Fibroblast of peridontal ligament (primary cell): ENCODE measurements around the gene IL3RA.
"Not testable (repeated sequence)": the region's sequence is repeated elsewhere in the genome, so short reads cannot be mapped to it uniquely, and the experiment has no call there.

ENCODE experiments used
- DNase-seq: peaks from one replicate; pipeline ENCODE4 v3.0.0-alpha.2; 2010; ENCODE audit errors: extremely low read depth

Gene IL3RA

GRCh38 chrX:1330605-1331004 is 6.0 kb upstream of the IL3RA start:
- no peak for DNase-seq

- not testable (repeated sequence) for DNase-seq
These were observed 4.2 kb upstream of the IL3RA start for GRCh38 chrX:1332433-1332832.

GRCh38 chrX:1334854-1335253 is 1.7 kb upstream of the IL3RA start:
- DNase-seq: no peak

DNA sequence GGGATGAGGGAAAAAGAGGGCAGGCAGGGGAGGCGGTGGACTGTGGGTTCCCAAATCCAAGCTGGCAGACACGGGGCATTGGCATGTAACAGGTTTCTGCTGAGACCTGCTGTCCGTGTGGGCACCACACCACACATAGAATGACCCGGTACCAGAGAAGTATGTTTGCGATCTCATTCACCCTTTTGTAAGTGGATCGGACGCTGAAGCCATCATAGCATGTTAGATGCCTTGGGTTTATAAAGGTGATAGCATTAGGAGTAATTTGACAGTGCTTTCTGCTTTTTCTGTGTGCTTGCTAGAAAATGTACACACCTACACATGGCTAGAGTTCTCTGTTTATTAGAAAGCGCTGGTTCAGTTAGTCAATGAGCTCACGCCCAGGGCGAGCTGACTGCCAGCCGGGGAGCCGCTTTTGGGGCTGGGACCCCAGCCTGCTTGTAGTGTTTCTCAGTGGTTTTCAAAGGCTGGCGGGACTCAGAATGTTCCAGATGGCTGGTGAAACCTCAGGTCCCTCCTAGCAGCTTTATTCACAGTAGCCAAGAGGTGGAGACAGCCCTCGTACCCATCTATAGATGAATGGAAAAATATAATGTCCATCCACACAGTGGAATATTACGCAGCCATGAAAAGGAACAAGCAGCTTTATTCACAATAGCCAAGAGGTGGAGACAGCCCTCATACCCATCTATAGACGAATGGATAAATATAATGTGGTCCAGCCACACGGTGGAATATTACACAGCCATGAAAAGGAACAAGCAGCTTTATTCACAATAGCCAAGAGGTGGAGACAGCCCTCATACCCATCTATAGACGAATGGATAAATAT is 579 bp downstream of the IL3RA start:
- DNase-seq: no peak

- DNase-seq: no peak
These were observed 5.1 kb downstream of the IL3RA start for GRCh38 chrX:1341545-1342184.

GRCh38 chrX:1349606-1350005 is 13.0 kb downstream of the IL3RA start:
- DNase-seq: not testable (repeated sequence)

DNA sequence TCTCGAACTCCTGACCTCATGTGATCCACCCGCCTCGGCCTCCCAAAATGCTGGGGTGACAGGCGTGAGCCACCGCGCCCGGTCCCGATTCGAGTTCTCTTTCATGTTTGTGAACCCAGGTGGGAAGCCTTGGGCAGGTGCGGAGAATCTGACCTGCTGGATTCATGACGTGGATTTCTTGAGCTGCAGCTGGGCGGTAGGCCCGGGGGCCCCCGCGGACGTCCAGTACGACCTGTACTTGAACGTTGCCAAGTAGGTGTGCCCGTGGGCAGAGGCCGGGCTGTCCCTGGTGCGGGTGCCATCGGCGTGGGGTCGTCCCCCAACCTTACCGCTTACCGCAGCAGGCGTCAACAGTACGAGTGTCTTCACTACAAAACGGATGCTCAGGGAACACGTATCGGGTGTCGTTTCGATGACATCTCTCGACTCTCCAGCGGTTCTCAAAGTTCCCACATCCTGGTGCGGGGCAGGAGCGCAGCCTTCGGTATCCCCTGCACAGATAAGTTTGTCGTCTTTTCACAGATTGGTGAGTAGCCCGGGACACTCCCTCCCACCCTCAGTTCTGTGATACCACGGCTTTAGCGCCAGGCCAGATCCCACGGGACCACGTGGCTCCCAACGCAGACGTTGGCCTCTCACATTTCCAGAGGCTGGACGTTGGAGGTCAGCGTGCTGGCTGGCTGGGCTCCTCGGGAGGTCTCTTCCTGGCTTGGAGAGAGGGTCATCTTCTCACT is 15.6 kb downstream of the IL3RA start:
- DNase-seq: no peak

GRCh38 chrX:1354036-1355019 is 17.7 kb downstream of the IL3RA start:
- DNase-seq: no peak

DNA sequence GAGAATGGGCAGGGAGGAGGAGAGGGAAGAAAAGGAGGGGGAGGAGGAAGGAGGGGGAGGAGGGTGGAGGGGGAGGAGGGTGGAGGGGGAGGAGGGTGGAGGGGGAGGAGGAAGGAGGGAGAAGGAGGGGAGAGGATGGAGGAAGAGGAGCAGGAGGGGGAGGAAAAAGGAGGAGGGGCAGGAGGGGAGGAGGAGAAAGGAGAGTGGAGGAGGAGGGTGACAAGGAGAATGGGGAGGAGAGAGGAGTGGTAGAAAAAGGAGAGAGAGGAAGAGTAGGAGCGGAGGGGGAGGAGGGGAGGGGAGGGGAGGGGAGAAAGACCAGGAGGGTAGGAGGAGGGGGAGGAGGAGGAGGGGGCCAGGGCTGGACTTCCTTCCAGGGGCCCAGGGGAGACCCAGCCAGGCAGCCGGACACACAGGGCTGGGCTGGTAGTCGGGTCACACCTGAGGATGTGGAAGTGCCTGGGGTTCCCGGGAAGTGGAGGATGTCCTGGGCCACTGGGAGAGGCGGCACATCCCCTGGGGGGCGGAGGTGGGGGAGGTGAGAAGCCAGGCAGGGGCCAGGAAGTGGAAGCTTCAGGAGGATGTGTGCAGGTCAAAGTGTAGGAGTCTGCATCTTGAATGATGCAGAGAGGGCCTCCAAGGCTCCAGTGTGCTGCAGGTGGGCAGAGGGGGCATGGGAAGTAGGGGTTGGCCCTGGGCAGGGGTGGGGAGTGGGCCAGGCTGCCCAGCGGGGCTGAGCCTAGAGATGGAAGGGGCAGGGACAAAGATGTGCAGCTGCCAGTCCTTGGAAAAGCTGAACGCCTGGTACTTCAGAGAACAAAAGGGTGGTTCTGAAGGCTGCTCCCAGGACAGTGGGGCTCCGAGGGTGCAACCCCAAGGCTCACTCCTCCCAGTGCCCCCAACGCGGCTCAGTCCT is 18.8 kb downstream of the IL3RA start:
- DNase-seq: no peak

DNA sequence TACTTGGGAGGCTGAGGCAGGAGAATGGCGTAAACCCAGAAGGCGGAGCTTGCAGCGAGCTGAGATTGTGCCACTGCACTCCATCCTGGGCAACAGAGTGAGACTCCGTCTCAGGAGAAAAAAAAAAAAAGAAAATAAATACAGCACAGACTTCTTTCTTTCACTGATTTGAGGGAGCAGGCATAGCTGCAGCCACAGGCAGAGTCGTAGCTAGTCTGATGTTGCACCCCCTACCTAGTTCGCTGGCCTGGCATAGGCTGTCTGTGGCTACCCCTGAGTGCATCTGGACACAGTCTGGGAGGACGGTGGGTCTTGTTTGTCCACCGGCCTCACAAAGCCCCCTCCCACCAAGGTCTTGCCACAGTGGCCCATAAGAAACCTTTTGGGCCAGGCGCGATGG is 21.4 kb downstream of the IL3RA start:
- DNase-seq: no peak

DNA sequence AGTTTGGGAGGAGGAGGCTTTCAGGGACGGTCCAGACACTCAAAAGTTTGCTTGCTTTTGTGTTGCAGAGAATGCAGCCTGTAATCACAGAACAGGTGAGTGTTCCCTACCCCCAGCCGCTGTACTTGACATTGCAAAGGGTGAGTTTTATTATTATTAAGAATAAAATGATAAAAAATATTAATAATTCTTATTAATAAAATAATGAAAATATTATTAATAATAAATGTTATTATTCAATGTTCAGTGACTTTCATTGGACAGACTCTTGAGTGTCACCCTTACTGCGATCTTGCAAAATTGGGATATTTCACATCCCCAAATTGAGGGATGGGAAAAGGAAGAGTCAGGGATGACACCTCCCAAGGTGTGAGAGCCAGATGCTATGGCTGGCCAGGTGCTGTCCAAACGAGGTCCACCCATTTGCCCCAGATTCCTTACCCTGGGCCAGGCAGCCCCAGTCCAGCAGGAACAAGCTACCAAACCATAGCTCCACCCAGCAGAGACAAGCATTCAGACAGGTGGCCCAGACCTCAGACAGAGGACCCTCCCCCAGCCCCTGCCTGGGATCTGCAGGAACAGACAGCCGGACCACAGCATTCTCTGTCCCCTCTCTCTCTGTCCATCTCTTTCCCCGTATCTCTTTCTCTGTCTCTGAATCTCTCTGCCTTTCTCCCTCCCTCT is 22.4 kb downstream of the IL3RA start:
- DNase-seq: no peak

DNA sequence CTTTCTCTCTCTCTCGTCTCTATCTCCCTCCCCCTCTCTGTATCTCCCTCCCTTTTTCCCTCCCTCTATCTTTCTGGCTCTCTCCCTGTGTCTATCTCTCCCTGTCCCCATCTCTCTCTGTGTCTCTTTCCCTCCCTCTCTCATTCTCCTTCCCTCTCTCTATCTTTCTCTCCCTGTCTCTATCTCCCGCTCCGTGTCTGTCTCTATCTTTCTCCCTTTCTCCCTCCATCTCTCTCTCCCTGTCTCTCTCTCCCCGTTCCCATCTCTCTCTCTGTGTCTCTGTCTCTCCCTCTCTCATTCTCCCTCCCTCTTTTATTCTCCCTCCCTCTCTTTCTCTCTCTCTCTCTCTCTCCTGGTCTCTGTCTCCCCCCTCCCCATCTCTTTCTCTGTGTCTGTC is 22.9 kb downstream of the IL3RA start:
- DNase-seq: no peak

DNA sequence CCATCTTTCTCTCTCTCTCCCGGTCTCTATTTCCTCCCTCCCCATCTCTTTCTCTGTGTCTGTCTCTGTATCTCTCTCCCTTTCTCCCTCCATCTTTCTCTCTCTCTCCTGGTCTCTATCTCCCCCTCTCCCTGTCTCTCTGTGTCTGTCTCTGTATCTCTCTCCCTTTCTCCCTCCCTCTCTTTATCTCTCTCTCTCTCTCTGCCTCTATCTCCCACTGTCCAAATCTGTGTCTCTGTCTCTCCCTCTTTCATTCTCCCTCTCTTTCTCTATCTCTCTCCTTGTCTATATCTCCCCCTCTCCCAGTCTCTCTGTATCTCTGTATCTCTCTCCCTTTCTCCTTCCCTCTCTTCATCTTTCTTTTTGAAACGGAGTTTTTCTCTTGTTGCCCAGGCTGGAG is 23.6 kb downstream of the IL3RA start:
- no peak for DNase-seq

DNA sequence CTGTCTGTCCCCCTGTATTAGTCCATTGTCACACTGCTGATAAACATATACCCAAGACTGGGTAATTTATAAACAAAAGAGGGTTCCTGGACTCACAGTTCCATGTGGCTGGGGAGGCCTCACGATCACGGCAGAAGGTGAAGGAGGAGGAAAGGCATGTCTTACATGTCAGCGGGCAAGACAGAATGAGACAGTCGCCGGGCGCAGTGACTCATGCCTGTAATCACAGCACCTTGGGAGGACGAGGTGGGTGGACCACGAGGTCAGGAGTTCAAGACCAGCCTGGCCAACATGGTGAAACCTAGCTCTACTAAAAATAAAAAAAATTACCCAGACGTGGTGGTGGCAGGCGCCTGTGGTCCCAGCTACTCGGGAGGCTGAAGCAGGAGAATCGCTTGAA is 24.7 kb downstream of the IL3RA start:
- DNase-seq: no peak

DNA sequence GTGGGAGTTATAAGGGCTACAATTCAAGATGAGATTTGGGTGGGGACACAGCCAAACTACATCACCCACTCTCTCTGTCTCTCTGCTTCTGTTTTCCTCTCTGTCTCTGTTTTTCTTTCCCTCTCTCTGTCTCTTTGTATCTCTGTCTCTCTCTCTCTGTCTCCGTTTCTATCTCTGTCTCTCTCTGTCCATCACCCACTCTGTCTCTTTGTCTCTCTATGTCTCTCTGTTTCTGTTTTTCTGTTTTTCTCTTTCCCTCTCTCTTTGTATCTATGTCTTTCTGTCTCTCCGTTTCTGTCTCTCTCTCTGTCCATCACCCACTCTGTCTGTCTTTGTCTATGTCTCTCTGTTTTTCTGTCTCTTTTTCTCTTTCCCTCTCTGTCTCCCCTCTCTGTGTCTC is 25.3 kb downstream of the IL3RA start:
- no peak for DNase-seq

- not testable (repeated sequence) for DNase-seq
These were observed 29.8 kb downstream of the IL3RA start for GRCh38 chrX:1366363-1366762.

GRCh38 chrX:1368385-1368698 is 31.8 kb downstream of the IL3RA start:
- DNase-seq: no peak

- no peak for DNase-seq
These were observed 41.7 kb downstream of the IL3RA start for GRCh38 chrX:1378306-1378759.

DNA sequence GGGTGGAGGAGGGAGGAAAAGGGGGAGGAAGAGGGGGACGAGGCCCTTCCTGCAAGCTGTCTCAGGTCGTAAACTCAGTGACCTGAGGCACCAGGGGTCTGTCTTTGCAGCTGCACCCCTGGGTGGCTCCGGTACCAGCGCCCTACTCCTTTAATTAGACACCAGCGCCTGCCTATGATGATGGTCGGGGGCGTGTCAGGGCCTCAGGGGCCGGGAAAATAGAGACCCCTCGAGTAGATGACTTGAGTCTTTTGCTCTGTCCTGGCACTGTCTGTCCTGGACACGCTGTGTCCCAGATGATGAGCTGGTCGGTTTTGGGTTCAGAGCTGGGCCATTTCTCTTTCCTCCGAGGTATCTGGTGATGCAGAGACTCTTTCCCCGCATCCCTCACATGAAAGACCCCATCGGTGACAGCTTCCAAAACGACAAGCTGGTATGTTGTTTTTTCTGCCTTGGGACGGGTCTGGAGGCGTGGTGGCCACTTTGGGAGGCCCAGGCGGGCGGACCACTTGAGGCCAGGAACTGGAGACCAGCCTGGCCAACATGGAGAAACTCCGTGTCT is 44.2 kb downstream of the IL3RA start:
- DNase-seq: no peak
